SU-DHL-6 (cell line): ENCODE measurements around the gene ANAPC4.

Source experiments
- H2AFZ ChIP-seq: fragments of 200-600 bp; sonication (generic); 2 replicates; pipeline ENCODE4 v1.6.1; 2014; ENCODE audit warnings: low read depth, mild to moderate bottlenecking, moderate library complexity, mixed read lengths, antibody characterized with exemption, low read length; ENCODE audit not compliant: severe bottlenecking
- H3F3A ChIP-seq: fragments of 200-600 bp; shearing (Covaris generic); 2 replicates; pipeline ENCODE4 v1.6.0; 2016; ENCODE audit warnings: antibody characterized with exemption, mild to moderate bottlenecking; ENCODE audit not compliant: insufficient read depth
- H3K27ac ChIP-seq: fragments of 200-600 bp; sonication (generic); 2 replicates; pipeline ENCODE4 v1.5.1; 2016; ENCODE audit warnings: low read depth, mild to moderate bottlenecking, low read length, moderate library complexity, mixed read lengths
- H3K27me3 ChIP-seq: fragments of 200-600 bp; sonication (generic), shearing (Covaris generic); 2 replicates; pipeline ENCODE4 v1.6.0; 2014; ENCODE audit warnings: mild to moderate bottlenecking, low read length
- H3K36me3 ChIP-seq: fragments of 200-600 bp; sonication (generic); 2 replicates; pipeline ENCODE4 v1.6.1; 2014; ENCODE audit warnings: mild to moderate bottlenecking, low read length, mixed read lengths
- H3K4me2 ChIP-seq: fragments of 300-600, 200-600 bp; shearing (Covaris generic), sonication (generic); 2 replicates; pipeline ENCODE4 v1.6.0; 2014; ENCODE audit warnings: low read length, low read depth, mild to moderate bottlenecking; ENCODE audit not compliant: poor library complexity, severe bottlenecking
- H3K4me3 ChIP-seq: fragments of 200-600 bp; sonication (generic); 2 replicates; pipeline ENCODE4 v1.5.1; 2014; ENCODE audit warnings: antibody characterized with exemption, low read length, mild to moderate bottlenecking, mixed read lengths; ENCODE audit not compliant: insufficient read depth, poor library complexity, severe bottlenecking
- H3K79me2 ChIP-seq: fragments of 200-600 bp; sonication (generic); 2 replicates; pipeline ENCODE4 v1.6.1; 2014; ENCODE audit warnings: mild to moderate bottlenecking, low read length, moderate library complexity; ENCODE audit not compliant: insufficient read depth
- H3K9ac ChIP-seq: fragments of 200-600 bp; sonication (generic); 2 replicates; pipeline ENCODE4 v1.7.0; 2014; ENCODE audit warnings: mild to moderate bottlenecking, low read length
- H3K9me2 ChIP-seq: fragments of 200-600 bp; sonication (generic); replicated peaks from 2 replicates; pipeline ENCODE4 v1.6.1; 2014; ENCODE audit warnings: low read length; ENCODE audit not compliant: insufficient read depth
- H3K9me3 ChIP-seq: fragments of 200-600 bp; sonication (generic); 2 replicates; pipeline ENCODE4 v1.6.1; 2014; ENCODE audit warnings: low read length, mixed read lengths; ENCODE audit not compliant: insufficient read depth
- H4K20me1 ChIP-seq: fragments of 200-600 bp; sonication (generic); 2 replicates; pipeline ENCODE4 v1.6.1; 2014; ENCODE audit warnings: low read depth, mild to moderate bottlenecking, antibody characterized with exemption, low read length, moderate library complexity, mixed read lengths
- EZH2phosphoT487 ChIP-seq: fragments of 200-600 bp; sonication (generic), shearing (Covaris generic); conservative IDR thresholded peaks from 2 replicates; pipeline ENCODE4 v1.6.1; 2018; ENCODE audit warnings: mild to moderate bottlenecking, antibody characterized with exemption, low read length, moderate library complexity, mixed read lengths
- TF ChIP-seq, protein P1 (sequence below): fragments of 200-600 bp; sonication (generic); IDR thresholded peaks from one replicate; pipeline ENCODE4 v1.5.1; 2017; ENCODE audit warnings: antibody characterized with exemption, mild to moderate bottlenecking, low read length, moderate library complexity; ENCODE audit not compliant: insufficient read depth, poor library complexity, severe bottlenecking

Gene ANAPC4

DNA sequence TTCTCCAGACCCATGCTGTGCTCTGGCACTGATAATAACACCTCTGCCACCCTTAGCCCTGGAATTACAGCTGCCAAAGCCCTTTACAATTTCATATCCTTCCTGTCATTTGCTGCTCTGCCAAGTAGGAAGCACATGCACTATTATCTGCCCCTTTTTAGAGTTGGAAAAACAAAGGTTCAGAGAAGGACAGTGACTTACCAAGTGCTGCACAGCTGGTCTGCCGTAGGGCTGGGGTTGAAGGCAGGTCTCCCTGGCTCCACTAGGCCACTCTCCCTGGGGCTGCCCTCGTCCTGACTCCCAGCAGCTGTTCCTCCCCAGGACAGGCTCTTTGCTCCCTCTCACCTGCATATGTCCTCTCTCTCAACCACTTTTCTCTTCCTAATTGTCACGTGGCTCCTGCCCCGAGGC lies 73.4 kb downstream of the ANAPC4 start:
- Histone ChIP-seq H2AFZ (no peak overlapping the region), H3K4me3 (no peak overlapping the region), H4K20me1 (no peaks in the 10 kb centered on the region), H3K4me2 (no peak overlapping the region), H3K9me3 (no peaks in the 10 kb centered on the region), H3K36me3 (no peaks in the 10 kb centered on the region), H3F3A (no peaks in the 10 kb centered on the region), H3K9ac (no peak overlapping the region), H3K79me2 (no peaks in the 10 kb centered on the region), H3K9me2 (no peaks in the 10 kb centered on the region), H3K27me3 (no peaks in the 10 kb centered on the region), H3K27ac (no peak overlapping the region)
- TF ChIP-seq, protein P1, sequence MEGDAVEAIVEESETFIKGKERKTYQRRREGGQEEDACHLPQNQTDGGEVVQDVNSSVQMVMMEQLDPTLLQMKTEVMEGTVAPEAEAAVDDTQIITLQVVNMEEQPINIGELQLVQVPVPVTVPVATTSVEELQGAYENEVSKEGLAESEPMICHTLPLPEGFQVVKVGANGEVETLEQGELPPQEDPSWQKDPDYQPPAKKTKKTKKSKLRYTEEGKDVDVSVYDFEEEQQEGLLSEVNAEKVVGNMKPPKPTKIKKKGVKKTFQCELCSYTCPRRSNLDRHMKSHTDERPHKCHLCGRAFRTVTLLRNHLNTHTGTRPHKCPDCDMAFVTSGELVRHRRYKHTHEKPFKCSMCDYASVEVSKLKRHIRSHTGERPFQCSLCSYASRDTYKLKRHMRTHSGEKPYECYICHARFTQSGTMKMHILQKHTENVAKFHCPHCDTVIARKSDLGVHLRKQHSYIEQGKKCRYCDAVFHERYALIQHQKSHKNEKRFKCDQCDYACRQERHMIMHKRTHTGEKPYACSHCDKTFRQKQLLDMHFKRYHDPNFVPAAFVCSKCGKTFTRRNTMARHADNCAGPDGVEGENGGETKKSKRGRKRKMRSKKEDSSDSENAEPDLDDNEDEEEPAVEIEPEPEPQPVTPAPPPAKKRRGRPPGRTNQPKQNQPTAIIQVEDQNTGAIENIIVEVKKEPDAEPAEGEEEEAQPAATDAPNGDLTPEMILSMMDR, result no peak
- no peak for TF ChIP-seq EZH2phosphoT487

DNA sequence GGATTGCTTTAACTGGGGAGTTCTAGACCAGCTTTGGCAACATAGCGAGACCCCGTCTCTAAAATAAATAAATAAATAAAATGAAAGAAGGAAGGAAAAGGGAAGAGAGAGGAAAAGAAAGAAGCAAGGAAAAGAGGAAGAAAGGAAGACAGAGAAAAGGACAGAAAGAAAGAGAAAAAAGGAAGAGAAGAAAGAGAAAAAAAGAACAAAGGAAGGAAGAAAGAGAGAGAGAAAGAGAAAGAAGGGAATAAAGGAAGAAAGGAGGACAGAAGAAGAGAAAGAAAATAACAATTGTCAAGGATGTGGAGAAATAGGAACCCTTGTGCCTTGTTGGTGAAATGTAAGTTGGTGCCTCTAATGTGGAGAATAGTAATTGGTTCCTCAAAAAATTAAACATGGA lies 74.6 kb downstream of the ANAPC4 start:
- Histone ChIP-seq H3K27ac (no peak overlapping the region), H3F3A (no peaks in the 10 kb centered on the region), H3K9ac (no peak overlapping the region), H3K9me3 (no peaks in the 10 kb centered on the region), H3K36me3 (no peaks in the 10 kb centered on the region), H3K79me2 (no peaks in the 10 kb centered on the region), H4K20me1 (no peaks in the 10 kb centered on the region), H3K27me3 (no peaks in the 10 kb centered on the region), H2AFZ (no peak overlapping the region), H3K9me2 (no peaks in the 10 kb centered on the region), H3K4me2 (no peak overlapping the region), H3K4me3 (no peak overlapping the region)
- TF ChIP-seq EZH2phosphoT487, result no peak
- TF ChIP-seq, protein P1, result no peak

DNA sequence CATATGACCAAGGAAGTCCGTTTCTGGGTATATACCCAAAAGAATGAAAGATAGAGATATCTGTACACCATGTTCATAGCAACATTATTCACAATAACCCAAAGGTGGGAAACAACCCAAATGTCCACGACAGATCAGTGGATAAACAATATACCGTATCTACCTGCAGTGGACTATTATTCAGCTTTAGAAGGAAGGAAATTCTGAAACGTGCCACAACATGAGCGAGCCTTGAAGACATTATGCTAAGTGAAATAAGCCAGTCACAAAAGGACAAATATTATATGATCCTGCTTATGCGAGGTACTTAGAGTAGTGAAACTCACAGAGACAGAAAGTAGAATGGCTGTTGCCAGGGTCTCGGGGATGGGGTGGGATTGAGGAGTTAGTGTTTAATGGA lies 75.0 kb downstream of the ANAPC4 start:
- H3K9me3 ChIP-seq, result no peaks in the 10 kb centered on the region
- H3K4me2 ChIP-seq, result no peak overlapping the region
- H3K9me2 ChIP-seq, result no peaks in the 10 kb centered on the region
- H3K4me3 ChIP-seq, result no peak overlapping the region
- TF ChIP-seq EZH2phosphoT487, result no peak
- TF ChIP-seq, protein P1, result no peak
- no peaks in the 10 kb centered on the region for H3F3A ChIP-seq
- H3K79me2 ChIP-seq, result no peaks in the 10 kb centered on the region
- H4K20me1 ChIP-seq, result no peaks in the 10 kb centered on the region
- H3K36me3 ChIP-seq, result no peaks in the 10 kb centered on the region
- H2AFZ ChIP-seq, result no peak overlapping the region
- H3K27me3 ChIP-seq, result no peaks in the 10 kb centered on the region
- H3K9ac ChIP-seq, result no peak overlapping the region
- no peak overlapping the region for H3K27ac ChIP-seq

DNA sequence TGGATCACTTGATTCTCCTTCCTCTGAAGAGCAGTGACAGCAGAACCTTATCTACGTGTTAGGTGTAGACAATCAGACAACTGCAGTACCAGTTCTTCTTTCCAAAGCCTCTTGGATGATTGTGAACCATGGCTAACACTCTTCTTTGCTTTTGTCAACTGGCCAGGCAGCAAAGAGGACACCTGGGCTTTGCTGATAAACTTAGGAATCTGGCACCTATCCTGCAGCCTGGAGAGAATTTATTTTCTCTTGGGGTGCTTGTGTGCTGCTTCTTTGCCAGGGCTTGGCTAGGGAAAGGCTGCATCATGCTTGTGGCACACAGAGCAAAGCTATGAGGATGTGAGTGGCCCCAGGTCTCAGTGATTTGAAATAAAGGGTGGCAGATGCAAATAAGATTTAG lies 77.4 kb downstream of the ANAPC4 start:
- TF ChIP-seq EZH2phosphoT487, result no peak
- TF ChIP-seq, protein P1, result no peak
- H3K79me2 ChIP-seq, result no peaks in the 10 kb centered on the region
- H3K9ac ChIP-seq, result no peak overlapping the region
- H3K27me3 ChIP-seq, result no peaks in the 10 kb centered on the region
- no peak overlapping the region for H3K4me3 ChIP-seq
- no peak overlapping the region for H2AFZ ChIP-seq
- H3K36me3 ChIP-seq, result no peaks in the 10 kb centered on the region
- no peaks in the 10 kb centered on the region for H3F3A ChIP-seq
- H3K27ac ChIP-seq, result no peak overlapping the region
- H3K9me2 ChIP-seq, result no peaks in the 10 kb centered on the region
- no peaks in the 10 kb centered on the region for H3K9me3 ChIP-seq
- no peak overlapping the region for H3K4me2 ChIP-seq
- no peaks in the 10 kb centered on the region for H4K20me1 ChIP-seq
